NB4 (cell line): ENCODE results near the gene ABCE1.

Experiments
- CTCF ChIP-seq: IDR thresholded peaks from one replicate; pipeline ENCODE4 v1.5.1; 2012; ENCODE audit warnings: low read depth, low read length
- POLR2A ChIP-seq: IDR thresholded peaks from 2 replicates; pipeline ENCODE4 v1.6.1; 2011; ENCODE audit warnings: mild to moderate bottlenecking; ENCODE audit not compliant: insufficient read length; ENCODE audit errors: extremely low read depth

- TF ChIP-seq CTCF: no peak
- TF ChIP-seq POLR2A: no peak
Measured at GRCh38 chr4:145049241-145049640, 48.9 kb upstream of the ABCE1 start.
